Measurements from ENCODE around the gene ELAVL1. TPM values are rescaled to one million over a fixed set of nuclear protein-coding genes. Genes with fewer than 3 reads are reported as not detected.

The ELAVL1 gene
- total and polyA plus RNA-seq, 2 experiments from 2014 or later = 81.6 to 143 TPM

DNA sequence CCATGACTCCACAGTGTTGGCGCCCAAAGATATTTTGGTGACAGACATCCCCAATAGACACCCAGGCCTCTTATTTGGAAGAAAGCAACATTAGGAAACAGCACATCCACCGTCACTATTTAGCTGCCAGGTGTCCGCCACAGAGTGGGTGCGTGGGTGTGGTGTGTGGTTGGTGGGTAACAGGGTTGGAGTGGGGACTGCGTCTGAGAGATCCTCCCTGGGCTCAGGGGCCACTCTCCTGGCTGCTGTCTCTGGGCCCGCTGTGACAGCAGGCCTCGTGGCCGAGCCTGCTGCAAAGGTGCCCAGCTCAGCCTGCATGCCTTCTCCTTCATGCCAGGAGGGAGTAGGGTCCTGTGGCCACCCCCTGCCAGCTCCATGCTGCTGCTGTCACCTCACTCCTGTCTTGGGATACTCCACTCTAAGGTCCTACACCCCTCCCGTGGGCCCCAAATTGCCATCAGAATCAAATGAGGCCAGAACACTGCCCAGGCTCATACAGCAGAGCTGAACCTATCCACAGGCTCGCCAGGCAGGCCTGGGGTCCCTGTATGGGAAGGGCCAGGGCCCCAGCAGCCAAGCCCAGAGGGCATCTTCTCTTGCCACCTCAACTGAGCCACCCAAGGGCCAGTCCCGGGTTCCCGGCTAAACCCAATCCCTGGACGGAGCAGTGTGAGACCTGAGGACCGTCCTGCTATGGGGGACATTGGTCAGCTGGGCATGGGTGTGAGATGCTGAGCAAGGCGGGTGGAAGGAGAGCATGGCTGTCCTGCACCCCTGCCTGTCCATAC is 37.2 kb downstream of the ELAVL1 start:
- TF ChIP-seq CREB1 (CRISPR knock-in tag; IDR thresholded peaks at IDR 0.05; ENCODE audit: low read depth) (no peak), JUNB (IDR thresholded peaks at IDR 0.05; ENCODE audit: unreplicated experiment) (no peak), EZH2 (IDR thresholded peaks at IDR 0.05; ENCODE audit: low read depth, unreplicated experiment) (no peak), STAT1 (IDR thresholded peaks at IDR 0.05; ENCODE audit: unreplicated experiment) (no peak), ZNF114 (CRISPR knock-in tag; IDR thresholded peaks at IDR 0.05) (no peak)
- Histone ChIP-seq H3F3A (replicated peaks; ENCODE audit: low read depth) (peaks cover 50% of the 10 kb centered on the region), H3K4me1 (ENCODE audit: insufficient read depth) (peaks cover 15% of the 10 kb centered on the region), H4K20me1 (replicated peaks; ENCODE audit: insufficient read depth) (peaks cover 40% of the 10 kb centered on the region; the same call in 1 of the 2 replicates), H3K79me2 (replicated peaks; ENCODE audit: insufficient read depth) (no peaks in the 10 kb centered on the region; the same call in 1 of the 2 replicates), H3K4me2 (no peak overlapping the region), H3K36me3 (ENCODE audit: insufficient read depth) (peaks cover 32% of the 10 kb centered on the region), H3K4me3 (no peak overlapping the region), H3K27ac (ENCODE audit: low read depth) (peak overlapping the region; percentile 27), H3K27me3 (ENCODE audit: insufficient read depth) (no peaks in the 10 kb centered on the region), H3K9me2 (ENCODE audit: insufficient read depth) (no peaks in the 10 kb centered on the region), H2AFZ (no peak overlapping the region)
- no peak for ATAC-seq
- Mint-ChIP-seq H3K4me3 (no peak overlapping the region), H3K36me3 (ENCODE audit: low read depth) (peaks cover 66% of the 10 kb centered on the region), H3K27me3 (ENCODE audit: insufficient read depth, low read depth, poor library complexity) (peaks cover 22% of the 10 kb centered on the region), H3K27ac (peak overlapping the region; percentile 48; the same call in 1 of the 2 replicates), H3K9me3 (no peaks in the 10 kb centered on the region), H3K4me1 (peaks cover 23% of the 10 kb centered on the region)
- DNase-seq (ENCODE audit: low spot score) = no peak

DNA sequence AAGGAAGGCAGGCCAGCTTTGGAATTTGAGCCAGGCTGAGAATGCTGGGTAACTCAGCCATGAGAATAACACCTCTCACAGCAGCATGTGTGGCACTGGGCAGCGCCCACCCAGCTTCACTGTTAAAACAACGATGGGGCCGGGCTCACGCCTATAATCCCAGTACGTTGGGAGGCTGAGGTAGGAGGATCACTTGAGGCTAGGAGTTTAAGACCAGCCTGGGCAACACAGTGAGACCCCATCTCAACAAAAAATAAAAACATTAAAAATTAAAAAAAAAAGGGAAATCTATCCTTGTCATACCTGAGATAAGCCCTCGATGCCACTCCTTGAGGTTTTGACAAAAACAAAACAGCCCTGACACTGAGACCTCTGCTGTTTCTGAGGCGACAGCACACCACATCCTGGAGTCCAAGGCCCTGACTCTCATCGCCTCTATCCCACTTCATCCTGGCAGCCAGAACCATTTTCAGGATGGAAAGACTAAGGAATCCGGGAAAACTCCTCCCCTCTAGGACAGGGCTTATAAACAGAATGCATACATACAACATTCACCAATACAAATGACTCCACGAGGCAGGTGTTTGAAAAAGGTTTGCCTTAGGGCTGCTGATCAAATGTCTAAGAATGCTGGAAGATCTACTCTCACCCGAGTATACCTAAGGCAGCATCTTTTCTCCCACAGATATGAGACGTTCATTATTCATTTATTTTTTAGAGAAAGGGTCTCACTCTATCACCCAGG is 39.3 kb downstream of the ELAVL1 start:
- H4K20me1 ChIP-seq (replicated peaks; ENCODE audit: insufficient read depth) = peaks cover 45% of the 10 kb centered on the region; the same call in 1 of the 2 replicates
- TF ChIP-seq EZH2phosphoT487 (IDR thresholded peaks at IDR 0.05; ENCODE audit: unreplicated experiment) = no peak
- TF ChIP-seq JUNB (IDR thresholded peaks at IDR 0.05; ENCODE audit: unreplicated experiment) = no peak
- no peak for TF ChIP-seq STAT1 (IDR thresholded peaks at IDR 0.05; ENCODE audit: unreplicated experiment)
- TF ChIP-seq, protein P1, sequence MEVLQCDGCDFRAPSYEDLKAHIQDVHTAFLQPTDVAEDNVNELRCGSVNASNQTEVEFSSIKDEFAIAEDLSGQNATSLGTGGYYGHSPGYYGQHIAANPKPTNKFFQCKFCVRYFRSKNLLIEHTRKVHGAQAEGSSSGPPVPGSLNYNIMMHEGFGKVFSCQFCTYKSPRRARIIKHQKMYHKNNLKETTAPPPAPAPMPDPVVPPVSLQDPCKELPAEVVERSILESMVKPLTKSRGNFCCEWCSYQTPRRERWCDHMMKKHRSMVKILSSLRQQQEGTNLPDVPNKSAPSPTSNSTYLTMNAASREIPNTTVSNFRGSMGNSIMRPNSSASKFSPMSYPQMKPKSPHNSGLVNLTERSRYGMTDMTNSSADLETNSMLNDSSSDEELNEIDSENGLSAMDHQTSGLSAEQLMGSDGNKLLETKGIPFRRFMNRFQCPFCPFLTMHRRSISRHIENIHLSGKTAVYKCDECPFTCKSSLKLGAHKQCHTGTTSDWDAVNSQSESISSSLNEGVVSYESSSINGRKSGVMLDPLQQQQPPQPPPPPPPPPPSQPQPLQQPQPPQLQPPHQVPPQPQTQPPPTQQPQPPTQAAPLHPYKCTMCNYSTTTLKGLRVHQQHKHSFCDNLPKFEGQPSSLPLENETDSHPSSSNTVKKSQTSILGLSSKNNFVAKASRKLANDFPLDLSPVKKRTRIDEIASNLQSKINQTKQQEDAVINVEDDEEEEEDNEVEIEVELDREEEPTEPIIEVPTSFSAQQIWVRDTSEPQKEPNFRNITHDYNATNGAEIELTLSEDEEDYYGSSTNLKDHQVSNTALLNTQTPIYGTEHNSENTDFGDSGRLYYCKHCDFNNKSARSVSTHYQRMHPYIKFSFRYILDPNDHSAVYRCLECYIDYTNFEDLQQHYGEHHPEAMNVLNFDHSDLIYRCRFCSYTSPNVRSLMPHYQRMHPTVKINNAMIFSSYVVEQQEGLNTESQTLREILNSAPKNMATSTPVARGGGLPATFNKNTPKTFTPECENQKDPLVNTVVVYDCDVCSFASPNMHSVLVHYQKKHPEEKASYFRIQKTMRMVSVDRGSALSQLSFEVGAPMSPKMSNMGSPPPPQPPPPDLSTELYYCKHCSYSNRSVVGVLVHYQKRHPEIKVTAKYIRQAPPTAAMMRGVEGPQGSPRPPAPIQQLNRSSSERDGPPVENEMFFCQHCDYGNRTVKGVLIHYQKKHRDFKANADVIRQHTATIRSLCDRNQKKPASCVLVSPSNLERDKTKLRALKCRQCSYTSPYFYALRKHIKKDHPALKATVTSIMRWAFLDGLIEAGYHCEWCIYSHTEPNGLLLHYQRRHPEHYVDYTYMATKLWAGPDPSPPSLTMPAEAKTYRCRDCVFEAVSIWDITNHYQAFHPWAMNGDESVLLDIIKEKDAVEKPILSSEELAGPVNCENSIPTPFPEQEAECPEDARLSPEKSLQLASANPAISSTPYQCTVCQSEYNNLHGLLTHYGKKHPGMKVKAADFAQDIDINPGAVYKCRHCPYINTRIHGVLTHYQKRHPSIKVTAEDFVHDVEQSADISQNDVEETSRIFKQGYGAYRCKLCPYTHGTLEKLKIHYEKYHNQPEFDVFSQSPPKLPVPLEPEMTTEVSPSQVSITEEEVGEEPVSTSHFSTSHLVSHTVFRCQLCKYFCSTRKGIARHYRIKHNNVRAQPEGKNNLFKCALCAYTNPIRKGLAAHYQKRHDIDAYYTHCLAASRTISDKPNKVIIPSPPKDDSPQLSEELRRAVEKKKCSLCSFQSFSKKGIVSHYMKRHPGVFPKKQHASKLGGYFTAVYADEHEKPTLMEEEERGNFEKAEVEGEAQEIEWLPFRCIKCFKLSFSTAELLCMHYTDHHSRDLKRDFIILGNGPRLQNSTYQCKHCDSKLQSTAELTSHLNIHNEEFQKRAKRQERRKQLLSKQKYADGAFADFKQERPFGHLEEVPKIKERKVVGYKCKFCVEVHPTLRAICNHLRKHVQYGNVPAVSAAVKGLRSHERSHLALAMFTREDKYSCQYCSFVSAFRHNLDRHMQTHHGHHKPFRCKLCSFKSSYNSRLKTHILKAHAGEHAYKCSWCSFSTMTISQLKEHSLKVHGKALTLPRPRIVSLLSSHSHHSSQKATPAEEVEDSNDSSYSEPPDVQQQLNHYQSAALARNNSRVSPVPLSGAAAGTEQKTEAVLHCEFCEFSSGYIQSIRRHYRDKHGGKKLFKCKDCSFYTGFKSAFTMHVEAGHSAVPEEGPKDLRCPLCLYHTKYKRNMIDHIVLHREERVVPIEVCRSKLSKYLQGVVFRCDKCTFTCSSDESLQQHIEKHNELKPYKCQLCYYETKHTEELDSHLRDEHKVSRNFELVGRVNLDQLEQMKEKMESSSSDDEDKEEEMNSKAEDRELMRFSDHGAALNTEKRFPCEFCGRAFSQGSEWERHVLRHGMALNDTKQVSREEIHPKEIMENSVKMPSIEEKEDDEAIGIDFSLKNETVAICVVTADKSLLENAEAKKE (CRISPR knock-in tag; IDR thresholded peaks at IDR 0.05) = no peak
- TF ChIP-seq CREB1 (CRISPR knock-in tag; IDR thresholded peaks at IDR 0.05; ENCODE audit: low read depth) = no peak
- no peak for TF ChIP-seq NANOG (IDR thresholded peaks at IDR 0.05; ENCODE audit: borderline replicate concordance)
- no peak for TF ChIP-seq POLR2AphosphoS5 (IDR thresholded peaks at IDR 0.05; ENCODE audit: low read depth)
- no peak for TF ChIP-seq ZNF331 (CRISPR knock-in tag; IDR thresholded peaks at IDR 0.05; ENCODE audit: low read depth)
- H3K4me2 ChIP-seq = no peak overlapping the region
- Mint-ChIP-seq H3K9me3 (no peaks in the 10 kb centered on the region), H3K27ac (no peak overlapping the region), H3K36me3 (ENCODE audit: low read depth) (peaks cover 73% of the 10 kb centered on the region), H3K27me3 (ENCODE audit: insufficient read depth, low read depth, poor library complexity) (peaks cover 19% of the 10 kb centered on the region), H3K4me3 (no peak overlapping the region), H3K4me1 (peaks cover 22% of the 10 kb centered on the region)
- ATAC-seq = no peak
- no peak overlapping the region for H3K4me3 ChIP-seq
- peaks cover 15% of the 10 kb centered on the region for H3K4me1 ChIP-seq (ENCODE audit: insufficient read depth)
- DNase-seq (ENCODE audit: low spot score) = no peak
- peaks cover 39% of the 10 kb centered on the region for H3K36me3 ChIP-seq (ENCODE audit: insufficient read depth)
- peaks cover 42% of the 10 kb centered on the region for H3F3A ChIP-seq (replicated peaks; ENCODE audit: low read depth)
- no peaks in the 10 kb centered on the region for H3K9me2 ChIP-seq (ENCODE audit: insufficient read depth)
- no peaks in the 10 kb centered on the region for H3K27me3 ChIP-seq (ENCODE audit: insufficient read depth)
- H2AFZ ChIP-seq = no peak overlapping the region
- H3K79me2 ChIP-seq (replicated peaks; ENCODE audit: insufficient read depth) = no peaks in the 10 kb centered on the region; the same call in 1 of the 2 replicates
- 0 out of 2 replicates have a peak overlapping the region, but pooled peaks have one; percentile 32 for H3K27ac ChIP-seq (ENCODE audit: low read depth)
